Hepatocyte (in vitro differentiated cells): ENCODE results near the gene FAM163A.

Source experiments
- EZH2 ChIP-seq: fragments of 200-600 bp; sonication (generic); IDR thresholded peaks from 2 replicates; pipeline ENCODE4 v1.6.1; 2016; ENCODE audit warnings: antibody characterized with exemption, mild to moderate bottlenecking, borderline replicate concordance
- EZH2phosphoT487 ChIP-seq: fragments of 200-600 bp; sonication (generic); IDR thresholded peaks from one replicate; pipeline ENCODE4 v1.6.1; 2018; ENCODE audit warnings: antibody characterized with exemption, mild to moderate bottlenecking, low read depth, moderate library complexity; ENCODE audit not compliant: unreplicated experiment, severe bottlenecking
- TF ChIP-seq, protein P1 (sequence below): fragments of 200-600 bp; sonication (generic); IDR thresholded peaks from 2 replicates; pipeline ENCODE4 v1.5.1; 2016; ENCODE audit warnings: antibody characterized with exemption, mild to moderate bottlenecking; ENCODE audit not compliant: poor library complexity

DNA sequence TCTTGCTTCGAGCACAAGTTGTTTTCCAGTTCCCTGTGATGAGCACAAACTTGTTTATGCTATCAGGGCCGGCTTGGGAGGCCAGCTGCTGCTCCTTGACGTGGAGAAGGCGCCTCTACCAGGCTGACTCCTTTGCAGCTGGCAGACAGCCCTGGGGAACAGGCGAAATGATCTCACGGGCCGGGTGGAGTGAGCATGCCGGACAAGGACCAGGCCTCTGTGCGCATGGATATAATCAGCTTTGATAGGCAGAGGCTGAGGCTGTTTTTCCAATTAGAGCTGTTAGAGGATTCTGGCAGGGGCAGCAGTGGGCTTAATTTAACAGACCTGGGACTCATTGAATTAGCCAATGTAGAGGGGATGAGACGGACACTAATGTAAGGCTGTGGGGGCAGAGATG lies 38.9 kb downstream of the FAM163A start:
- TF ChIP-seq, protein P1, sequence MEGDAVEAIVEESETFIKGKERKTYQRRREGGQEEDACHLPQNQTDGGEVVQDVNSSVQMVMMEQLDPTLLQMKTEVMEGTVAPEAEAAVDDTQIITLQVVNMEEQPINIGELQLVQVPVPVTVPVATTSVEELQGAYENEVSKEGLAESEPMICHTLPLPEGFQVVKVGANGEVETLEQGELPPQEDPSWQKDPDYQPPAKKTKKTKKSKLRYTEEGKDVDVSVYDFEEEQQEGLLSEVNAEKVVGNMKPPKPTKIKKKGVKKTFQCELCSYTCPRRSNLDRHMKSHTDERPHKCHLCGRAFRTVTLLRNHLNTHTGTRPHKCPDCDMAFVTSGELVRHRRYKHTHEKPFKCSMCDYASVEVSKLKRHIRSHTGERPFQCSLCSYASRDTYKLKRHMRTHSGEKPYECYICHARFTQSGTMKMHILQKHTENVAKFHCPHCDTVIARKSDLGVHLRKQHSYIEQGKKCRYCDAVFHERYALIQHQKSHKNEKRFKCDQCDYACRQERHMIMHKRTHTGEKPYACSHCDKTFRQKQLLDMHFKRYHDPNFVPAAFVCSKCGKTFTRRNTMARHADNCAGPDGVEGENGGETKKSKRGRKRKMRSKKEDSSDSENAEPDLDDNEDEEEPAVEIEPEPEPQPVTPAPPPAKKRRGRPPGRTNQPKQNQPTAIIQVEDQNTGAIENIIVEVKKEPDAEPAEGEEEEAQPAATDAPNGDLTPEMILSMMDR = no peak
- no peak for TF ChIP-seq EZH2phosphoT487
- TF ChIP-seq EZH2 = no peak
